H9 (cell line): ENCODE results near the gene RALGPS2. TPM values are rescaled to one million over a fixed set of nuclear protein-coding genes. Genes with fewer than 3 reads are reported as not detected.

Source experiments
- DNase-seq: peaks from one replicate; pipeline ENCODE4 v3.0.0-alpha.2; 2017
- H2AFZ ChIP-seq: one replicate; pipeline ENCODE4 v1.6.1; 2013; ENCODE audit warnings: mild to moderate bottlenecking, low read length, control low read depth, moderate library complexity
- H2AK5ac ChIP-seq: 2 replicates; pipeline ENCODE4 v1.6.1; 2013; ENCODE audit warnings: low read length, control low read depth, mixed read lengths; ENCODE audit not compliant: insufficient read length
- H2BK120ac ChIP-seq: one replicate; pipeline ENCODE4 v1.6.1; 2013; ENCODE audit warnings: low read depth, mild to moderate bottlenecking, low read length, control low read depth, inconsistent platforms; ENCODE audit not compliant: poor library complexity, severe bottlenecking
- H2BK12ac ChIP-seq: 2 replicates; pipeline ENCODE4 v1.6.1; 2013; ENCODE audit warnings: low read length, control low read depth, mixed read lengths, low read depth; ENCODE audit not compliant: insufficient read length
- H2BK15ac ChIP-seq: 2 replicates; pipeline ENCODE4 v1.6.1; 2013; ENCODE audit warnings: low read depth, low read length, control low read depth
- H2BK20ac ChIP-seq: one replicate; pipeline ENCODE4 v1.6.1; 2013; ENCODE audit warnings: low read depth, mild to moderate bottlenecking, low read length, control low read depth, inconsistent platforms; ENCODE audit not compliant: poor library complexity, severe bottlenecking
- H2BK5ac ChIP-seq: 2 replicates; pipeline ENCODE4 v1.6.1; 2013; ENCODE audit warnings: low read length, control low read depth, mixed read lengths; ENCODE audit not compliant: insufficient read length
- H3K14ac ChIP-seq: 2 replicates; pipeline ENCODE4 v1.6.1; 2013; ENCODE audit warnings: low read length, control low read depth; ENCODE audit not compliant: insufficient read depth
- H3K18ac ChIP-seq: 2 replicates; pipeline ENCODE4 v1.6.1; 2013; ENCODE audit warnings: low read depth, mild to moderate bottlenecking, mixed read lengths, low read length, control low read depth; ENCODE audit not compliant: insufficient read length
- H3K23ac ChIP-seq: 2 replicates; pipeline ENCODE4 v1.6.1; 2013; ENCODE audit warnings: low read length, control low read depth, mixed read lengths, low read depth; ENCODE audit not compliant: insufficient read length
- H3K23me2 ChIP-seq: 2 replicates; pipeline ENCODE4 v1.6.1; 2013; ENCODE audit warnings: low read depth, mild to moderate bottlenecking, mixed read lengths, low read length, control low read depth; ENCODE audit not compliant: insufficient read length, poor library complexity, severe bottlenecking
- H3K27ac ChIP-seq: 2 replicates; pipeline ENCODE4 v1.5.1; 2013; ENCODE audit warnings: low read length, control low read depth, mixed read lengths, low read depth; ENCODE audit not compliant: insufficient read length
- H3K27me3 ChIP-seq: 2 replicates; pipeline ENCODE4 v1.6.1; 2013; ENCODE audit warnings: low read length, control low read depth, inconsistent platforms; ENCODE audit not compliant: insufficient read depth
- H3K4ac ChIP-seq: 2 replicates; pipeline ENCODE4 v1.6.1; 2013; ENCODE audit warnings: low read depth, mild to moderate bottlenecking, control low read depth, inconsistent platforms, low read length, moderate library complexity
- H3K4me1 ChIP-seq: 2 replicates; pipeline ENCODE4 v1.6.1; 2013; ENCODE audit warnings: low read length, control low read depth, inconsistent platforms; ENCODE audit not compliant: insufficient read depth
- H3K4me2 ChIP-seq: 2 replicates; pipeline ENCODE4 v1.6.1; 2013; ENCODE audit warnings: low read length, control low read depth, mixed read lengths; ENCODE audit not compliant: insufficient read length, insufficient read depth
- H3K56ac ChIP-seq: 2 replicates; pipeline ENCODE4 v1.6.1; 2013; ENCODE audit warnings: low read depth, mild to moderate bottlenecking, mixed read lengths, low read length, control low read depth; ENCODE audit not compliant: insufficient read length
- H3K79me1 ChIP-seq: 2 replicates; pipeline ENCODE4 v1.6.1; 2013; ENCODE audit warnings: low read depth, mild to moderate bottlenecking, moderate library complexity, low read length, control low read depth, inconsistent platforms; ENCODE audit not compliant: insufficient read depth, poor library complexity, severe bottlenecking
- H3K79me2 ChIP-seq: 2 replicates; pipeline ENCODE4 v1.6.1; 2013; ENCODE audit warnings: low read length, control low read depth, inconsistent platforms; ENCODE audit not compliant: insufficient read depth
- H3K9ac ChIP-seq: 2 replicates; pipeline ENCODE4 v1.6.1; 2013; ENCODE audit warnings: low read length, control low read depth, mixed read lengths; ENCODE audit not compliant: insufficient read length; ENCODE audit errors: extremely low read depth
- H3K9me3 ChIP-seq: one replicate; pipeline ENCODE4 v1.6.1; 2013; ENCODE audit warnings: low read depth, low read length, inconsistent platforms; ENCODE audit not compliant: control insufficient read depth
- H3T11ph ChIP-seq: one replicate; pipeline ENCODE4 v1.6.1; 2013; ENCODE audit warnings: mild to moderate bottlenecking, low read length, control low read depth, inconsistent platforms
- H4K20me1 ChIP-seq: one replicate; pipeline ENCODE4 v1.6.1; 2013; ENCODE audit not compliant: control insufficient read depth, insufficient read length, insufficient read depth
- H4K5ac ChIP-seq: 2 replicates; pipeline ENCODE4 v1.6.1; 2013; ENCODE audit warnings: low read depth, mild to moderate bottlenecking, mixed read lengths, low read length, control low read depth; ENCODE audit not compliant: insufficient read length
- H4K8ac ChIP-seq: replicated peaks from 2 replicates; pipeline ENCODE4 v1.6.1; 2013; ENCODE audit warnings: low read length, control low read depth, mixed read lengths, low read depth; ENCODE audit not compliant: insufficient read length
- H4K91ac ChIP-seq: 2 replicates; pipeline ENCODE4 v1.6.1; 2013; ENCODE audit warnings: low read depth, mild to moderate bottlenecking, moderate library complexity, mixed read lengths, low read length, control low read depth; ENCODE audit not compliant: insufficient read length
- H3K27ac Mint-ChIP-seq, 3 experiments: 2 replicates in 2 of 3; 3 replicates in 1 of 3; pipeline ENCODE4 v1.8.0; 2020 to 2021; ENCODE audit warnings: mixed read lengths in 3 of 3, mild to moderate bottlenecking in 1 of 3, moderate library complexity in 1 of 3
- H3K27me3 Mint-ChIP-seq: 2 replicates; pipeline ENCODE4 v1.8.0; 2021; ENCODE audit warnings: low read depth, mild to moderate bottlenecking, moderate library complexity, mixed read lengths
- H3K36me3 Mint-ChIP-seq, 3 experiments: 2 replicates in 2 of 3; 3 replicates in 1 of 3; pipeline ENCODE4 v1.8.0; 2020 to 2021; ENCODE audit warnings: low read depth in 3 of 3, mixed read lengths in 3 of 3; ENCODE audit not compliant: insufficient read depth in 1 of 3
- H3K4me1 Mint-ChIP-seq, 2 experiments: 2 replicates each; pipeline ENCODE4 v1.8.0; 2020; ENCODE audit warnings: mixed read lengths in 2 of 2
- H3K4me3 Mint-ChIP-seq, 2 experiments: 2 replicates in 1 of 2; 3 replicates in 1 of 2; pipeline ENCODE4 v1.8.0; 2020 to 2021; ENCODE audit warnings: mild to moderate bottlenecking in 2 of 2, mixed read lengths in 2 of 2, moderate library complexity in 1 of 2
- H3K9me3 Mint-ChIP-seq, 2 experiments: 2 replicates in 1 of 2; 3 replicates in 1 of 2; pipeline ENCODE4 v1.8.0; 2020; ENCODE audit warnings: mild to moderate bottlenecking in 2 of 2, mixed read lengths in 2 of 2, moderate library complexity in 1 of 2
- WGBS: extraction: QIAGEN DNeasy Blood & Tissue Kit; methylation state at CpG from one replicate; pipeline ENCODE4 v1.1.7; 2013; ENCODE audit warnings: missing lambda C conversion rate, low lambda C conversion rate, mixed read lengths; ENCODE audit not compliant: insufficient read length; ENCODE audit errors: extremely low coverage; 5-methylcytosine and 5-hydroxymethylcytosine counted together
- total RNA-seq: library from RNA; stranded (reverse); gene quantifications from 2 replicates; pipeline ENCODE4 v1.2.1, GENCODE V29; 2021
- TF ChIP-seq, protein P1 (sequence below): fragments of 200-600 bp; sonication (generic); conservative IDR thresholded peaks from 3 replicates; pipeline ENCODE4 v1.8.0; 2021; ENCODE audit warnings: antibody characterized with exemption, mild to moderate bottlenecking

Gene RALGPS2
- total RNA-seq, 1 experiment from 2014 or later, result 32.6 TPM

DNA sequence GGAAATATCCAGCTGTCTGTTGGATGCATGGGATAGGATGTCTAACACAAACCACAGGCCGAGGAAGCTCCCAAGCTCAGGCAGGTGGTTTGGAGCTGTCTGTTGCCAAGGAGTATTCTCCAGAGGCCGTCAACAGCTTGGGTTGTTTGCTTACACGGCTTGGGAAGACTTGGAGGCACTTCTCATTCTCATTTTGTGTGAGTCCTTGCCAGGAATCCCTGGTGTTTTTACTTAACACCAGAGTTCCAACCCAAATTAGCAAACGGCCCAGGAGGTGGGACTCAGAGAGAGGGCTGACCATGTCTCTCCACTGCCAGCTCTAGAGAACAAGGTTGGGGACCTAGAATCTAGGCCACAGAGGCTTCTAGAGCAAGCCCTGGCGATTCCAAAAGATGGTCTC is 228.0 kb downstream of the RALGPS2 start:
- H3K27me3 Mint-ChIP-seq, result peaks cover 2% of the 10 kb centered on the region
- Histone ChIP-seq H2BK120ac (no peak overlapping the region), H4K20me1 (no peaks in the 10 kb centered on the region), H3K4me2 (no peak overlapping the region), H3K4ac (no peak overlapping the region), H3K79me2 (no peaks in the 10 kb centered on the region), H3K9ac (no peak overlapping the region), H3K27ac (no peak overlapping the region), H2BK5ac (no peak overlapping the region), H3K79me1 (no peaks in the 10 kb centered on the region), H3K9me3 (no peaks in the 10 kb centered on the region), H3K18ac (no peak overlapping the region), H2BK15ac (no peak overlapping the region), H2BK20ac (no peak overlapping the region), H3K14ac (no peak overlapping the region), H2AK5ac (no peak overlapping the region), H2AFZ (no peak overlapping the region), H4K8ac (no peak overlapping the region), H4K5ac (no peak overlapping the region), H3T11ph (no peak overlapping the region), H4K91ac (no peak overlapping the region), H2BK12ac (no peak overlapping the region), H3K56ac (no peak overlapping the region), H3K4me1 (no peaks in the 10 kb centered on the region), H3K23ac (no peak overlapping the region), H3K23me2 (no peaks in the 10 kb centered on the region), H3K27me3 (no peaks in the 10 kb centered on the region)
- no peaks in the 10 kb centered on the region for H3K4me1 Mint-ChIP-seq
- no peak overlapping the region for H3K4me3 Mint-ChIP-seq
- H3K36me3 Mint-ChIP-seq, result no peaks in the 10 kb centered on the region; a peak in 1 of 7 replicates
- H3K27ac Mint-ChIP-seq, result no peak overlapping the region; a peak in 1 of 7 replicates
- TF ChIP-seq, protein P1, sequence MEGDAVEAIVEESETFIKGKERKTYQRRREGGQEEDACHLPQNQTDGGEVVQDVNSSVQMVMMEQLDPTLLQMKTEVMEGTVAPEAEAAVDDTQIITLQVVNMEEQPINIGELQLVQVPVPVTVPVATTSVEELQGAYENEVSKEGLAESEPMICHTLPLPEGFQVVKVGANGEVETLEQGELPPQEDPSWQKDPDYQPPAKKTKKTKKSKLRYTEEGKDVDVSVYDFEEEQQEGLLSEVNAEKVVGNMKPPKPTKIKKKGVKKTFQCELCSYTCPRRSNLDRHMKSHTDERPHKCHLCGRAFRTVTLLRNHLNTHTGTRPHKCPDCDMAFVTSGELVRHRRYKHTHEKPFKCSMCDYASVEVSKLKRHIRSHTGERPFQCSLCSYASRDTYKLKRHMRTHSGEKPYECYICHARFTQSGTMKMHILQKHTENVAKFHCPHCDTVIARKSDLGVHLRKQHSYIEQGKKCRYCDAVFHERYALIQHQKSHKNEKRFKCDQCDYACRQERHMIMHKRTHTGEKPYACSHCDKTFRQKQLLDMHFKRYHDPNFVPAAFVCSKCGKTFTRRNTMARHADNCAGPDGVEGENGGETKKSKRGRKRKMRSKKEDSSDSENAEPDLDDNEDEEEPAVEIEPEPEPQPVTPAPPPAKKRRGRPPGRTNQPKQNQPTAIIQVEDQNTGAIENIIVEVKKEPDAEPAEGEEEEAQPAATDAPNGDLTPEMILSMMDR, result no peak
- no peaks in the 10 kb centered on the region; a peak in 2 of 5 replicates for H3K9me3 Mint-ChIP-seq
- WGBS, result no CpG with 5 or more reads among the region's 5 CpGs
- DNase-seq, result no peak
